GM18499 (cell line): Measurements from ENCODE around the gene SHANK2.

ENCODE experiments used
- ATAC-seq: cut with Tn5 transposase; IDR thresholded peaks from one replicate; pipeline ENCODE4 v1.9.1; 2021; ENCODE audit warnings: moderate number of reproducible peaks; ENCODE audit not compliant: insufficient read depth, unreplicated experiment

Gene SHANK2

DNA sequence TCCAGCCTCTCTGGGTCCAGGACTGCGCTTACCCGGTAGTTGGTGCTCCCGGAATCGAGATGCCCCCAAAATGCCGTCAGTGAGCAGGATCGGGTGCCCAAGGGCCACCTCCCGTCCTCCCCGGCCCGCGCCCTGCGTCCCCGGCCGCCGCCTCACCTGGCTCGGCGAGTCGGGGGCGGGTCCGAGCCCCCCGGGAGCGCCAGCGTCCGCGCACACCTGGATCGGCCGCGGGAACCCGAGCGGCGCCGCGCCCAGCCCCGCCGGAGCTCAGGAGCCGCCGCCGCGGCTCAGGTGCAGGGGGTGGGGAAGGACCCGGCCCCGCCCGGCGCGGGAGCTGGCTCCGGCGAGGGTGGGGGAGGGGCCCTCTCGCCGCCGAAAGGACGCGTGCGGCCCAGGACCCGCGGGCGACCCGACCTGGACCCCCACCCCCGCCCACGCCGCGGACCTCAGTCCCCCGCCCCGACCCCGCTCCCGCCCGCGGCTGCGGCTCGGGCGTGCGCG, at the start of gene SHANK2:
SHANK2 (minus strand) TSS at position 309 of the 501 bp plus-strand sequence. CDS start 105,251 bp downstream, outside the sequence.
- no peak for ATAC-seq

DNA sequence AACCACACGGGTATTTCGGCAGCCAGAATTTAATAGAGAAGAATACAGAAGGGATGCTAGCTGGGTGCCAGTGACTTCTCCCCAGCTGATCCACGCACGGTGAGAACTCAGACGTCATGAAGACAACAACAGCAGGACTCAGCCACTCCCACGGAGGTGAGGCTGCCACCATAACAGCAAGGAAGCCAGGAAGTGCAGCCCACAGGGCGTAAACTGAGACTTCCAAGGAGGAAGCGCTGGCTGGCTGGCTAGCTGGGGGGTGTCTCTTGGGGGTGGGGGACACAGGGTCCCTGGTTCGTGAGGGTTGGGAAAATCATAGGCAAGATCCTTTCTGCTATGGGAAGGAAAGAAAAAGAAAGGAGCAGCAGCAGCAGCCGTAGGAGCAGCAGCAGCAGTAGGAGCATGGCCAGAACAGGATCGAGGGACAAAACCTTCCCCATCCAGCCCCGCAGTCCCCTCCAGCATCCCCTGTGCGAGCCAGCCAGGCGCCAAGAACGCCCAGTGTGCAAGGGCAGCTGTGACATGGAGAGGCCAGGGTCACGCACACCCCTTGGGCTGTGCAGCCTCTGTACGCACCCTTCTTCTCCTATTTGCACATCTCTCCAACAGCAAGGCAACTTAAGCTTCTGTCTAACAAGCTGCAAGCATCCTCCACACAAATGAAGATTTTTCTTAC, 49.6 kb upstream of the SHANK2 start:
- ATAC-seq, result no peak

GRCh38 chr11:71301046-71301857, 48.9 kb upstream of the SHANK2 start:
- no peak for ATAC-seq

DNA sequence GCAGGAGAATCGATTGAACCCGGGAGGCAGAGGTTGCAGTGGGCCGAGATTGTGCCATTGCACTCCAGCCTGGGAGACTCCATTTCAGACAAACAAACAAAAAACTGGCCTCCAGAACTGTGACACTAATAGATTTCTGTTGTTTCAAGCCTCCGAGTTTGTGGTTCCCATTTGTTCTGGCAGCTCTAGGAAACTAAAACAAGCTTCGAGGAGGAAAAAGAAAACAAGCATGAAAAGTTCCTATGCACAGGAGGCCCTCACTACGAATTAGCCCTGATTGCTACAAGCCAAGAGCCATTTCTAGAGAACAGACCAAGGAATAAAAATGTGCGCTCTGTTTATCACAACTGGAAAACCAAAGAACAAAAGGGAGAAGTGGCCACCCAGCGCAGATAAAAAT, 47.8 kb upstream of the SHANK2 start:
- no peak for ATAC-seq

DNA sequence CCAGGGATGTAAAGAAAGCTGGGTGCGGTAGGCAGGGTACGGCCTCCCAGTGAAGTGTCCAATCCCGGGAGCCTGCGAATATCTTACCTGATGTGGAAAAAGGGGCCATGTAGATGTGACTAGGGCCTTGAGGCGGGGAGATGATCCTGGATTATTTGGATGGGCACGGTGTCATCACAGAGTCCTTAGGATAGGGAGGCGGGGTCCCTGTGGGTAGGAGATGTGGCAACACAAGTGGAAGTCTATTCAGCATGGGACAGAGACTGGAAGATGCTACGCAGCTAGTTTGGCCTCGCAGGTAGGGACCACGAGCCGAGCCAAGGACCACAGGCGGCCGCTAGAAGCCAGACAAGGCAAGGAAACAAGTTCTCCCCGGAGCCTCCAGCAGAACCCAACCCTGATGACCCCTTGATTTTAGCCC, 46.4 kb upstream of the SHANK2 start:
- no peak for ATAC-seq

GRCh38 chr11:71298016-71298550, 45.7 kb upstream of the SHANK2 start:
- ATAC-seq, result no peak

DNA sequence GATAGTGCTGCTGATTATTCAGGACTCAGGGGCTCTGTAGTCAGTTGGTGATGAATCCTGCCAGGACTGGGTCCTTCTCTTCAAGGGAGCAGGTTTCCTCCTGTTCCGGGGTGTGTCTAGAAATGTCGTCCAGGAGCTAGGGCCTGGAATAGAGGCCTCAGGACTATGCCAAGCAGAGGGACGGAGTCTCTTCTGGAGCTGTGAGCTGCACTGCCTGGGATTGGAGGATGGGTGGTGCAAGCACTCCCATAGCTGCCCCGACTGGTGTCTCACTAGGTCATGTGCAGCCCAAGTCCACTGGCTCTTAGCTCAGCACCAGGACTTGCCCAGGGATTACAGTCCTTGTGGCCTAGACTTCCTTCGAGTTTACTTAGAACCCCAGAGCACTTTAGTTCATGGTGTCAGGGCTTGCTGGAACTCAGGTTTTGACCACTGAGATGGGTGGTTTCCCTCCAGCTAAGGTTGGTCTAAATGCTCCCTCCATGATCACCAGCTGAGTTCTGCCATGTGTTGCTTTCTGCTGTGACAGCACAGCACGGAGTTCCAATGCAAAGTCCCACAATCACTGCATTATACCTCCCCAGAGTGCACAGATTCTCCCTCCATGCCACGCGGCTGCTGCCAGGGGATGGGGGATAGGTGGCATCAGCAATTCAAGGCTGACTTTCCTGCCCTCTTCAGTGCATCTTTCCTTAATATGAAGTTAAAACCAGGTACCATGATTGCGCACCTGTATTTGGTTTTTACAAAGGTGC, 42.6 kb upstream of the SHANK2 start:
- ATAC-seq, result no peak

- ATAC-seq, result no peak
Observed at GRCh38 chr11:71293961-71294782, 41.8 kb upstream of the SHANK2 start.

- no peak for ATAC-seq
Observed at GRCh38 chr11:71286701-71287643, 34.6 kb upstream of the SHANK2 start.

GRCh38 chr11:71285111-71285510, 32.7 kb upstream of the SHANK2 start:
- ATAC-seq, result no peak

- ATAC-seq, result no peak
Observed at GRCh38 chr11:71284525-71285092, 32.2 kb upstream of the SHANK2 start.

DNA sequence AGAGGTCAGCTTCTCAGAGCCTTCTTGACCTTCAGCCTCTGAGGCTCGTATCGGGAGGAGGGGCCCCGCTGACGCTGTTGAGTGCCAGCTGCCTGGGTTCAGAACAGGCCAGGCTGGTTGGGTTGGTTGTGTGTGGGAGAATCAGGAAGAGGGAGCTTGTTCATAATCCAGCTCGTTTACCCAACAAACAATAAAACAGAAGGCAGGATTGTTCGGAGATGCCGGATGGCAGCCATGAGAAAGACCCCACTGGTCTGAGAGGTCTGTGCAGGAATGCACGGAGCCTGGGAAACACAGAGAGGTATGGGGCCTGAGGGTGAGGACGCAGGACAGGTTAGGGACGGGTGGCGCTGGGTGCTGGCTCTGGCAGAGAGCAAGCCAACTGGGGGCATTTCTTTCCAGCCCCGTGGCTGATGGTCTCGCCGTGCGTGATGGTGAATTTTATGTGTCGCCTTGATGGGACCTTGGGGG, 31.6 kb upstream of the SHANK2 start:
- ATAC-seq, result no peak

DNA sequence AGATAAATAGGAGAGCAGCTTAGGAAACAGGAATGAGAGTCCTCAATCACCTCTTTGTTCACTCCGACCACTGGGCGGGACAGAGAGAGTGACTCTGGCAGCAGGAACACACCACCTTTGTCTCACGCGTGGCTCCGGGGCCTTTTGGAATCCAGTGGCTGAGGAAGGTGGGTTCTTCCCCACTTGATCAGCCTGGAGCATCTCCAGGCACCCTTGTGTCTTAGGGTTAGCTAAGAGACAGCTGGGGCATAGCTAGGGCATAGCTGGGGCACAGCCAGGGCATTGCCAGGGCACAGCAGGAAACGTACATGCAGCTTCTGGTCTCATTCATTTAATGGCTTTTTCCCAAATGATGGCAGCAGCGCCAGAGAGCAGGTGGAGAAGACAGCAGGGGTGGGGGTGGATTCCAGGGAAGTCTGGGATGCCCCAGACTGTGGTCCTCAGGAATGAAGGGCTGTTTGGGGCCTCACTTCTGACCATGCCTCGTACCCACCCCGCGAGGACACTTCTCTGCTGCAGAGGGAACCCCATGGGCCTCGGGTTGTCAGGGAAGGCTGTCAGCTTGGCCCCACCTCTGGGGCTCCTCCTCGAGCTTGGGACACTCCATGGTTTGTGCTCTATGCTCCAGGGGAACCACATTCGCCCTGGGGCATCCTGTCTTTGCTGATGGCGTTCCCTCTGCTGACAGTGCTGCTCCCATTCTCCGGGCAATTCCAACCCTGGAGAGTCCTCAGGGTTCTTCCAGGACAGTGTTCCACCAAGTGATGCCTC, 30.4 kb upstream of the SHANK2 start:
- no peak for ATAC-seq

- ATAC-seq, result no peak
Observed at GRCh38 chr11:71281831-71282230, 29.5 kb upstream of the SHANK2 start.

DNA sequence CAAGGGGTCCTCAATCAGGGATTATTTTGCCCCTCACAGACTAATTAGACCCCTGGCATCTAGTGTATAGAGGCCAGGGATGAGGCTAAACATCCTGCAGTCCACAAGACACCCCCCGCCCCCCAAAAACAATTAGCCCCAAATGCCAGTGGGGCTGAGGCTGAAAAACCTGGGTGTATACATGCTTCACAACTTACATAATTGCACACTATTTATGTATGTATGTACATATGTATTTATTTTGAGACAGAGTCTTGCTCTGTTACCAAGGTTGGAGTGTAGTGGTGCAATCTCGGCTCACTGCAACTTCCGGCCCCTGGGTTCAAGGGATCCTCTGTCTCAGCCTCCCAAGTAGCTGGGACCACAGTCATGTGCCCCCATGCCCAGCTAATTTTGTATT, 28.8 kb upstream of the SHANK2 start:
- no peak for ATAC-seq

DNA sequence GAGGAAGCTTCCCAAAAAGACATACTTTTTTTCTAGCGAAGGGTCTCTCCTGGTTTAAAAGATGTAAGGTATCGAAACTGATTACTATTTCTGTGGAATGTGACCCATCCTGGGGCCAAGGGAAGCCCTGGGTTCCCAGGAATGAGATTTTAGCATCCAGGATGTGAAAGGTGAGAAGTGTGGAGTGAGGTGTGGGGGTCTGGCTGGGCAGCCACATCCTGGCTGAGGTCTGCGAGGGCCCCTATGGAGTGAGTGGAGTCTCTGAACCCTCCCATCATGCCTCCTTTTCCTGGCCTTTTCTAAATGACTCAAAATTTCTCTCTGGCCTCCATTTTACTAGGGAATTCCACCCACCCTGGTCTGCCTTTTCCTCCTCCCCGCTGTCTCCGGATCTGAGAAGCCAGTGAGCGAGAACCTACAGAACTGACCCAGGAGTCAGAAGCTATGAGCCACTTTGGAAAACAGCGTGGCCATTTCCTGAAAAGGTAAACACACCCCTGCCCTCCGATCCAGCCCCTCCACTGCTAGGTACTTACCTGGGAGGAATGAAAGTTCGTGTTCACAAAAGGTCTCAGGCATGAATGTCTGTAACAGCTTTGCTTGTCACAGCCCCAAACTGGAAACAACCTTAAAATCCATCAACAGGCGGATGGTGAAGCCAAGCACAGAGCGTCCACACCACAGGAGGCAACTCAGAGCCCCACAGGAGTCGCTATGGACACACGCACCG, 27.7 kb upstream of the SHANK2 start:
- ATAC-seq, result no peak

GRCh38 chr11:71272161-71272560, 19.8 kb upstream of the SHANK2 start:
- ATAC-seq, result no peak
